Esophagus squamous epithelium (tissue), 4 donors: ENCODE data around the gene MZT2A.

Experiments used
- CTCF ChIP-seq, 6 experiments: fragments of 450-650 bp in 4 of 6; fragments of 200-600 bp in 2 of 6; sonication (generic) in 2 of 6; IDR thresholded peaks; one replicate each; pipeline ENCODE4 v1.5.1; 2016 to 2019; ENCODE audit warnings: antibody characterized with exemption in 6 of 6, mild to moderate bottlenecking in 4 of 6, moderate library complexity in 4 of 6
- POLR2A ChIP-seq, 4 donors: fragments of 450-650 bp; IDR thresholded peaks; one replicate each; pipeline ENCODE4 v1.6.1; 2017; ENCODE audit warnings: antibody characterized with exemption in 4 of 4, mild to moderate bottlenecking in 4 of 4, moderate library complexity in 3 of 4

DNA sequence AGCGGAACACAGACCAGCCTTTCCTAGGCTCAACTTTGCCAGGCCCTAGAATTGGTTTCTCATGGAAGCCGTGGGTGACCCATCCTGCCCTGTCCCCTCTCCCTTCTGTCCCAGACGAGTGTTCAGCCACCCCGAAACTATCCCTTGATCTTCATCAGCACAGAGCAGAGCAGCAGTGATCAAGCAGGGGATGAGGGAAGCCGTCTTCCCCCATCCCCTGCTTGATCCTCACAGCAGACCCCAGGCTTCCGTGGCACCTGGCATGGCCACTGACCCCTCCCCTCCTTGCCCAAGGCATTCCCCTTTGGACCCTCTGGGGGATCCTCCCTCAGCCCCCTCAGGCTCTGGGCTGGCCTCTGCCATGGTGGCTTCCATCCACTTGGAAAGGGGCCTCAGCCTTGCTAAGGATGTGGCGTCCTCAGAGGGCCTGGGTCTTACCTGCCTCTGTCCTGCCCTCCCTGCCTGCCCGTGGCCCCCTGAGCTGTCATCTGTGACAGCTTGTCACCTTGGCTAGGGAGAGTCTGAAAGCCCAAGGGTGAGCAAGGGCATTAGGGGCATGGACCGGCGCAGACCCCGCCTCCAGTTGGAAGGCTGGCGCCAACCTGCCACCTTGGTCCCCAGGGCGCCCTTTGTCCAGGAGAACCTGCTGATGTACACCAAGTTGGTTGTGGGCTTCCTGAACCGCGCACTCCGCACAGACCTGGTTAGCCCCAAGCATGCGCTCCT is 25.1 kb upstream of the MZT2A start:
- TF ChIP-seq POLR2A (IDR thresholded peaks at IDR 0.05) (no peak), CTCF (IDR thresholded peaks at IDR 0.05) (no peak)
